GM23338 (cell line): ENCODE results near the gene NRIP1. TPM values are rescaled to one million over a fixed set of nuclear protein-coding genes. Genes with fewer than 3 reads are reported as not detected.

Source experiments
- ATAC-seq: fragments of 200-7000 bp; cut with Tn5 transposase; 3 replicates; pipeline ENCODE4 v1.9.1; 2020
- DNase-seq: peaks from one replicate; pipeline ENCODE4 v3.0.0-alpha.2; 2015; ENCODE audit warnings: low spot score
- H2AFZ ChIP-seq: fragments of 200-600 bp; sonication (generic); 2 replicates; pipeline ENCODE4 v1.8.0; 2016; ENCODE audit warnings: antibody characterized with exemption, mild to moderate bottlenecking, moderate library complexity
- H3F3A ChIP-seq: fragments of 200-600 bp; sonication (generic); replicated peaks from 2 replicates; pipeline ENCODE4 v1.8.0; 2017; ENCODE audit warnings: antibody characterized with exemption, mixed run types, low read depth
- H3K27ac ChIP-seq: fragments of 200-600 bp; sonication (generic); 2 replicates; pipeline ENCODE4 v1.6.1; 2016; ENCODE audit warnings: low read depth
- H3K27me3 ChIP-seq: fragments of 200-600 bp; sonication (generic); 2 replicates; pipeline ENCODE4 v1.8.0; 2016; ENCODE audit warnings: mild to moderate bottlenecking, mixed run types, moderate library complexity; ENCODE audit not compliant: insufficient read depth
- H3K36me3 ChIP-seq: fragments of 200-600 bp; sonication (generic); 2 replicates; pipeline ENCODE4 v1.8.0; 2016; ENCODE audit warnings: mild to moderate bottlenecking; ENCODE audit not compliant: insufficient read depth
- H3K4me1 ChIP-seq: fragments of 200-600 bp; sonication (generic); 2 replicates; pipeline ENCODE4 v1.8.0; 2016; ENCODE audit warnings: mild to moderate bottlenecking, moderate library complexity; ENCODE audit not compliant: insufficient read depth
- H3K4me2 ChIP-seq: fragments of 200-600 bp; sonication (generic); 2 replicates; pipeline ENCODE4 v1.7.1; 2017; ENCODE audit warnings: mixed run types
- H3K4me3 ChIP-seq: fragments of 200-600 bp; sonication (generic); 2 replicates; pipeline ENCODE4 v1.6.1; 2016; ENCODE audit warnings: mixed run types
- H3K79me2 ChIP-seq: fragments of 200-600 bp; sonication (generic); replicated peaks from 2 replicates; pipeline ENCODE4 v1.8.0; 2017; ENCODE audit warnings: mild to moderate bottlenecking; ENCODE audit not compliant: insufficient read depth
- H3K9me2 ChIP-seq: fragments of 200-600 bp; sonication (generic); 2 replicates; pipeline ENCODE4 v1.8.0; 2017; ENCODE audit not compliant: insufficient read depth
- H4K20me1 ChIP-seq: fragments of 200-600 bp; sonication (generic); replicated peaks from 2 replicates; pipeline ENCODE4 v1.8.0; 2017; ENCODE audit warnings: mild to moderate bottlenecking; ENCODE audit not compliant: insufficient read depth
- H3K27ac Mint-ChIP-seq: 2 replicates; pipeline ENCODE4 v1.8.0; 2020; ENCODE audit warnings: inconsistent platforms, mild to moderate bottlenecking, moderate library complexity, mixed read lengths
- H3K27me3 Mint-ChIP-seq: 3 replicates; pipeline ENCODE4 v1.8.0; 2022; ENCODE audit warnings: low read depth, mild to moderate bottlenecking, moderate library complexity, mixed read lengths, inconsistent platforms; ENCODE audit not compliant: insufficient read depth, poor library complexity
- H3K36me3 Mint-ChIP-seq: 3 replicates; pipeline ENCODE4 v1.8.0; 2021; ENCODE audit warnings: low read depth, mild to moderate bottlenecking, inconsistent platforms, moderate library complexity, mixed read lengths
- H3K4me1 Mint-ChIP-seq: 3 replicates; pipeline ENCODE4 v1.8.0; 2020; ENCODE audit warnings: mild to moderate bottlenecking, inconsistent platforms, mixed read lengths
- H3K4me3 Mint-ChIP-seq: 3 replicates; pipeline ENCODE4 v1.8.0; 2021; ENCODE audit warnings: moderate library complexity, mild to moderate bottlenecking, inconsistent platforms, mixed read lengths
- H3K9me3 Mint-ChIP-seq: 3 replicates; pipeline ENCODE4 v1.8.0; 2020; ENCODE audit warnings: moderate library complexity, mild to moderate bottlenecking, inconsistent platforms, mixed read lengths
- CREB1 ChIP-seq: fragments of 250-450 bp; sonication (Bioruptor Pico); IDR thresholded peaks from 2 replicates; pipeline ENCODE4 v1.5.0; 2020; ENCODE audit warnings: low read depth, mild to moderate bottlenecking, moderate library complexity
- EZH2 ChIP-seq: fragments of 200-600 bp; sonication (generic); IDR thresholded peaks from one replicate; pipeline ENCODE4 v1.8.0; 2017; ENCODE audit warnings: antibody characterized with exemption, mild to moderate bottlenecking, low read depth; ENCODE audit not compliant: unreplicated experiment
- EZH2phosphoT487 ChIP-seq: fragments of 200-600 bp; sonication (generic); IDR thresholded peaks from one replicate; pipeline ENCODE4 v1.8.1; 2018; ENCODE audit warnings: antibody characterized with exemption; ENCODE audit not compliant: unreplicated experiment
- JUNB ChIP-seq: IDR thresholded peaks from one replicate; pipeline ENCODE4 v1.6.1; 2016; ENCODE audit warnings: antibody characterized with exemption; ENCODE audit not compliant: unreplicated experiment
- NANOG ChIP-seq: IDR thresholded peaks from 2 replicates; pipeline ENCODE4 v1.6.1; 2016; ENCODE audit warnings: antibody characterized with exemption, borderline replicate concordance
- POLR2AphosphoS5 ChIP-seq: IDR thresholded peaks from 2 replicates; pipeline ENCODE4 v1.6.1; 2016; ENCODE audit warnings: antibody characterized with exemption, low read depth
- STAT1 ChIP-seq: IDR thresholded peaks from one replicate; pipeline ENCODE4 v1.6.1; 2016; ENCODE audit warnings: antibody characterized with exemption; ENCODE audit not compliant: unreplicated experiment
- ZNF114 ChIP-seq: fragments of 250-450 bp; sonication (Bioruptor Pico); IDR thresholded peaks from 2 replicates; pipeline ENCODE4 v1.5.0; 2020; ENCODE audit warnings: mild to moderate bottlenecking, moderate library complexity
- ZNF331 ChIP-seq: fragments of 250-450 bp; sonication (Bioruptor Pico); IDR thresholded peaks from 2 replicates; pipeline ENCODE4 v1.5.0; 2020; ENCODE audit warnings: low read depth, mild to moderate bottlenecking, moderate library complexity
- polyA plus RNA-seq: library from polyadenylated mRNA; unstranded; fragments of >200 nt; fragmentation: Nextera tagmentation; extraction: Ambion mirVana; gene quantifications from 2 replicates; pipeline ENCODE4 v1.2.1, GENCODE V29; 2016
- total RNA-seq: library from RNA; depleted of rRNA; stranded (reverse); fragments of >200 nt; shearing (Covaris generic); gene quantifications from 2 replicates; pipeline ENCODE4 v1.2.3, GENCODE V29; 2014
- TF ChIP-seq, protein P1 (sequence below), 2 experiments: fragments of 200-600 bp in 1 of 2; sonication (generic) in 1 of 2; conservative IDR thresholded peaks; 2 replicates each; pipeline versions ENCODE4 v1.5.1 to v1.6.1; 2016 to 2017; ENCODE audit warnings: antibody characterized with exemption in 2 of 2, low read depth in 2 of 2, mild to moderate bottlenecking in 2 of 2, moderate library complexity in 1 of 2
- TF ChIP-seq, protein P2 (sequence below): fragments of 250-450 bp; sonication (Bioruptor Pico); IDR thresholded peaks from 2 replicates; pipeline ENCODE4 v1.5.0; 2020; ENCODE audit warnings: mild to moderate bottlenecking, moderate library complexity
- TF ChIP-seq, protein P3 (sequence below): IDR thresholded peaks from one replicate; pipeline ENCODE4 v1.6.1; 2018; ENCODE audit warnings: antibody characterized with exemption; ENCODE audit not compliant: unreplicated experiment
- TF ChIP-seq, protein P4 (sequence below): IDR thresholded peaks from 2 replicates; pipeline ENCODE4 v1.6.1; 2016; ENCODE audit warnings: antibody characterized with exemption

The NRIP1 gene
- total and polyA plus RNA-seq, 2 experiments from 2014 or later: 3.0 to 9.0 TPM

DNA sequence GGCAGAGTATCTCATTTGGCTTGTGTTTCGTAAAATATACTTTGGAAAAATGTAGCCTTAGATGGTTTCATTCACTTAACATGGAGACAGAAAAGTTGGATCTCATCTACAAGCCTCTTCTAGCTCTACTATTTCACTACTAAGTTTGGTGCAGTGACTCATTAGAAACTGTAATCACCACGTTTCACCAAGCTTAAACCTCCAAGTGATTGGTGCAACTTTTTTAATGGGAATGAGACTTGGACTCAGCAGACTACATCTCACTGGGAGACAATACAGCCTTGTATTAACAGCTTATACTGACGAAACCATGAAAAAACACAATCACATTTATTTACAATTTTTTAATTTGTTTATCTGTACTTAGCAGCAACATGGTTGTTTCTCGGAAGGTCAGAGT is 29.9 kb upstream of the NRIP1 start:
- H3K27me3 ChIP-seq: no peaks in the 10 kb centered on the region
- Mint-ChIP-seq H3K9me3 (no peaks in the 10 kb centered on the region), H3K27me3 (no peaks in the 10 kb centered on the region), H3K36me3 (no peaks in the 10 kb centered on the region), H3K4me3 (no peak overlapping the region), H3K4me1 (peaks cover 14% of the 10 kb centered on the region), H3K27ac (no peak overlapping the region)
- H3K27ac ChIP-seq: no peak overlapping the region
- H3K4me1 ChIP-seq: no peaks in the 10 kb centered on the region; the same call in 1 of the 2 replicates
- H3F3A ChIP-seq: no peaks in the 10 kb centered on the region
- ATAC-seq: no peak
- H3K36me3 ChIP-seq: no peaks in the 10 kb centered on the region
- no peak overlapping the region for H3K4me2 ChIP-seq
- H3K4me3 ChIP-seq: no peak overlapping the region
- H3K79me2 ChIP-seq: no peaks in the 10 kb centered on the region
- no peak for DNase-seq
- no peaks in the 10 kb centered on the region for H4K20me1 ChIP-seq
- TF ChIP-seq, protein P1, sequence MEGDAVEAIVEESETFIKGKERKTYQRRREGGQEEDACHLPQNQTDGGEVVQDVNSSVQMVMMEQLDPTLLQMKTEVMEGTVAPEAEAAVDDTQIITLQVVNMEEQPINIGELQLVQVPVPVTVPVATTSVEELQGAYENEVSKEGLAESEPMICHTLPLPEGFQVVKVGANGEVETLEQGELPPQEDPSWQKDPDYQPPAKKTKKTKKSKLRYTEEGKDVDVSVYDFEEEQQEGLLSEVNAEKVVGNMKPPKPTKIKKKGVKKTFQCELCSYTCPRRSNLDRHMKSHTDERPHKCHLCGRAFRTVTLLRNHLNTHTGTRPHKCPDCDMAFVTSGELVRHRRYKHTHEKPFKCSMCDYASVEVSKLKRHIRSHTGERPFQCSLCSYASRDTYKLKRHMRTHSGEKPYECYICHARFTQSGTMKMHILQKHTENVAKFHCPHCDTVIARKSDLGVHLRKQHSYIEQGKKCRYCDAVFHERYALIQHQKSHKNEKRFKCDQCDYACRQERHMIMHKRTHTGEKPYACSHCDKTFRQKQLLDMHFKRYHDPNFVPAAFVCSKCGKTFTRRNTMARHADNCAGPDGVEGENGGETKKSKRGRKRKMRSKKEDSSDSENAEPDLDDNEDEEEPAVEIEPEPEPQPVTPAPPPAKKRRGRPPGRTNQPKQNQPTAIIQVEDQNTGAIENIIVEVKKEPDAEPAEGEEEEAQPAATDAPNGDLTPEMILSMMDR (conservative IDR thresholded peaks at IDR 0.05; ENCODE audit: low read depth in 2 of 2): no peak
- TF ChIP-seq NANOG (no peak), EZH2phosphoT487 (no peak), EZH2 (no peak), ZNF114 (no peak), ZNF331 (no peak), JUNB (no peak), STAT1 (no peak), POLR2AphosphoS5 (no peak), CREB1 (CRISPR knock-in tag) (no peak)
- TF ChIP-seq, protein P2, sequence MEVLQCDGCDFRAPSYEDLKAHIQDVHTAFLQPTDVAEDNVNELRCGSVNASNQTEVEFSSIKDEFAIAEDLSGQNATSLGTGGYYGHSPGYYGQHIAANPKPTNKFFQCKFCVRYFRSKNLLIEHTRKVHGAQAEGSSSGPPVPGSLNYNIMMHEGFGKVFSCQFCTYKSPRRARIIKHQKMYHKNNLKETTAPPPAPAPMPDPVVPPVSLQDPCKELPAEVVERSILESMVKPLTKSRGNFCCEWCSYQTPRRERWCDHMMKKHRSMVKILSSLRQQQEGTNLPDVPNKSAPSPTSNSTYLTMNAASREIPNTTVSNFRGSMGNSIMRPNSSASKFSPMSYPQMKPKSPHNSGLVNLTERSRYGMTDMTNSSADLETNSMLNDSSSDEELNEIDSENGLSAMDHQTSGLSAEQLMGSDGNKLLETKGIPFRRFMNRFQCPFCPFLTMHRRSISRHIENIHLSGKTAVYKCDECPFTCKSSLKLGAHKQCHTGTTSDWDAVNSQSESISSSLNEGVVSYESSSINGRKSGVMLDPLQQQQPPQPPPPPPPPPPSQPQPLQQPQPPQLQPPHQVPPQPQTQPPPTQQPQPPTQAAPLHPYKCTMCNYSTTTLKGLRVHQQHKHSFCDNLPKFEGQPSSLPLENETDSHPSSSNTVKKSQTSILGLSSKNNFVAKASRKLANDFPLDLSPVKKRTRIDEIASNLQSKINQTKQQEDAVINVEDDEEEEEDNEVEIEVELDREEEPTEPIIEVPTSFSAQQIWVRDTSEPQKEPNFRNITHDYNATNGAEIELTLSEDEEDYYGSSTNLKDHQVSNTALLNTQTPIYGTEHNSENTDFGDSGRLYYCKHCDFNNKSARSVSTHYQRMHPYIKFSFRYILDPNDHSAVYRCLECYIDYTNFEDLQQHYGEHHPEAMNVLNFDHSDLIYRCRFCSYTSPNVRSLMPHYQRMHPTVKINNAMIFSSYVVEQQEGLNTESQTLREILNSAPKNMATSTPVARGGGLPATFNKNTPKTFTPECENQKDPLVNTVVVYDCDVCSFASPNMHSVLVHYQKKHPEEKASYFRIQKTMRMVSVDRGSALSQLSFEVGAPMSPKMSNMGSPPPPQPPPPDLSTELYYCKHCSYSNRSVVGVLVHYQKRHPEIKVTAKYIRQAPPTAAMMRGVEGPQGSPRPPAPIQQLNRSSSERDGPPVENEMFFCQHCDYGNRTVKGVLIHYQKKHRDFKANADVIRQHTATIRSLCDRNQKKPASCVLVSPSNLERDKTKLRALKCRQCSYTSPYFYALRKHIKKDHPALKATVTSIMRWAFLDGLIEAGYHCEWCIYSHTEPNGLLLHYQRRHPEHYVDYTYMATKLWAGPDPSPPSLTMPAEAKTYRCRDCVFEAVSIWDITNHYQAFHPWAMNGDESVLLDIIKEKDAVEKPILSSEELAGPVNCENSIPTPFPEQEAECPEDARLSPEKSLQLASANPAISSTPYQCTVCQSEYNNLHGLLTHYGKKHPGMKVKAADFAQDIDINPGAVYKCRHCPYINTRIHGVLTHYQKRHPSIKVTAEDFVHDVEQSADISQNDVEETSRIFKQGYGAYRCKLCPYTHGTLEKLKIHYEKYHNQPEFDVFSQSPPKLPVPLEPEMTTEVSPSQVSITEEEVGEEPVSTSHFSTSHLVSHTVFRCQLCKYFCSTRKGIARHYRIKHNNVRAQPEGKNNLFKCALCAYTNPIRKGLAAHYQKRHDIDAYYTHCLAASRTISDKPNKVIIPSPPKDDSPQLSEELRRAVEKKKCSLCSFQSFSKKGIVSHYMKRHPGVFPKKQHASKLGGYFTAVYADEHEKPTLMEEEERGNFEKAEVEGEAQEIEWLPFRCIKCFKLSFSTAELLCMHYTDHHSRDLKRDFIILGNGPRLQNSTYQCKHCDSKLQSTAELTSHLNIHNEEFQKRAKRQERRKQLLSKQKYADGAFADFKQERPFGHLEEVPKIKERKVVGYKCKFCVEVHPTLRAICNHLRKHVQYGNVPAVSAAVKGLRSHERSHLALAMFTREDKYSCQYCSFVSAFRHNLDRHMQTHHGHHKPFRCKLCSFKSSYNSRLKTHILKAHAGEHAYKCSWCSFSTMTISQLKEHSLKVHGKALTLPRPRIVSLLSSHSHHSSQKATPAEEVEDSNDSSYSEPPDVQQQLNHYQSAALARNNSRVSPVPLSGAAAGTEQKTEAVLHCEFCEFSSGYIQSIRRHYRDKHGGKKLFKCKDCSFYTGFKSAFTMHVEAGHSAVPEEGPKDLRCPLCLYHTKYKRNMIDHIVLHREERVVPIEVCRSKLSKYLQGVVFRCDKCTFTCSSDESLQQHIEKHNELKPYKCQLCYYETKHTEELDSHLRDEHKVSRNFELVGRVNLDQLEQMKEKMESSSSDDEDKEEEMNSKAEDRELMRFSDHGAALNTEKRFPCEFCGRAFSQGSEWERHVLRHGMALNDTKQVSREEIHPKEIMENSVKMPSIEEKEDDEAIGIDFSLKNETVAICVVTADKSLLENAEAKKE (CRISPR knock-in tag): no peak
- TF ChIP-seq, protein P3, sequence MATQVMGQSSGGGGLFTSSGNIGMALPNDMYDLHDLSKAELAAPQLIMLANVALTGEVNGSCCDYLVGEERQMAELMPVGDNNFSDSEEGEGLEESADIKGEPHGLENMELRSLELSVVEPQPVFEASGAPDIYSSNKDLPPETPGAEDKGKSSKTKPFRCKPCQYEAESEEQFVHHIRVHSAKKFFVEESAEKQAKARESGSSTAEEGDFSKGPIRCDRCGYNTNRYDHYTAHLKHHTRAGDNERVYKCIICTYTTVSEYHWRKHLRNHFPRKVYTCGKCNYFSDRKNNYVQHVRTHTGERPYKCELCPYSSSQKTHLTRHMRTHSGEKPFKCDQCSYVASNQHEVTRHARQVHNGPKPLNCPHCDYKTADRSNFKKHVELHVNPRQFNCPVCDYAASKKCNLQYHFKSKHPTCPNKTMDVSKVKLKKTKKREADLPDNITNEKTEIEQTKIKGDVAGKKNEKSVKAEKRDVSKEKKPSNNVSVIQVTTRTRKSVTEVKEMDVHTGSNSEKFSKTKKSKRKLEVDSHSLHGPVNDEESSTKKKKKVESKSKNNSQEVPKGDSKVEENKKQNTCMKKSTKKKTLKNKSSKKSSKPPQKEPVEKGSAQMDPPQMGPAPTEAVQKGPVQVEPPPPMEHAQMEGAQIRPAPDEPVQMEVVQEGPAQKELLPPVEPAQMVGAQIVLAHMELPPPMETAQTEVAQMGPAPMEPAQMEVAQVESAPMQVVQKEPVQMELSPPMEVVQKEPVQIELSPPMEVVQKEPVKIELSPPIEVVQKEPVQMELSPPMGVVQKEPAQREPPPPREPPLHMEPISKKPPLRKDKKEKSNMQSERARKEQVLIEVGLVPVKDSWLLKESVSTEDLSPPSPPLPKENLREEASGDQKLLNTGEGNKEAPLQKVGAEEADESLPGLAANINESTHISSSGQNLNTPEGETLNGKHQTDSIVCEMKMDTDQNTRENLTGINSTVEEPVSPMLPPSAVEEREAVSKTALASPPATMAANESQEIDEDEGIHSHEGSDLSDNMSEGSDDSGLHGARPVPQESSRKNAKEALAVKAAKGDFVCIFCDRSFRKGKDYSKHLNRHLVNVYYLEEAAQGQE: no peak
- TF ChIP-seq, protein P4, sequence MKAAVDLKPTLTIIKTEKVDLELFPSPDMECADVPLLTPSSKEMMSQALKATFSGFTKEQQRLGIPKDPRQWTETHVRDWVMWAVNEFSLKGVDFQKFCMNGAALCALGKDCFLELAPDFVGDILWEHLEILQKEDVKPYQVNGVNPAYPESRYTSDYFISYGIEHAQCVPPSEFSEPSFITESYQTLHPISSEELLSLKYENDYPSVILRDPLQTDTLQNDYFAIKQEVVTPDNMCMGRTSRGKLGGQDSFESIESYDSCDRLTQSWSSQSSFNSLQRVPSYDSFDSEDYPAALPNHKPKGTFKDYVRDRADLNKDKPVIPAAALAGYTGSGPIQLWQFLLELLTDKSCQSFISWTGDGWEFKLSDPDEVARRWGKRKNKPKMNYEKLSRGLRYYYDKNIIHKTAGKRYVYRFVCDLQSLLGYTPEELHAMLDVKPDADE: no peak
- H3K9me2 ChIP-seq: no peaks in the 10 kb centered on the region
- peak overlapping the region; percentile 25; the same call in 1 of the 2 replicates for H2AFZ ChIP-seq
